K562 (cell line): ENCODE measurements around the gene GPRIN3.

ENCODE experiments used
- ATF3 ChIP-seq, 2 experiments: fragments of 450-650 bp in 1 of 2; sonication (generic) in 1 of 2; formaldehyde crosslinking in 1 of 2; IDR thresholded peaks in 1 of 2; conservative IDR thresholded peaks in 1 of 2; 2 replicates each; pipeline versions ENCODE4 v1.6.1 to v1.8.1; 2016 to 2023; ENCODE audit warnings: mild to moderate bottlenecking in 2 of 2, moderate library complexity in 2 of 2, inconsistent platforms in 1 of 2, missing genetic modification reagents in 1 of 2
- CBX5 ChIP-seq: IDR thresholded peaks from 2 replicates; pipeline ENCODE4 v1.6.1; 2014; ENCODE audit warnings: low read depth, borderline replicate concordance
- CTCF ChIP-seq, 3 experiments: IDR thresholded peaks in 2 of 3; conservative IDR thresholded peaks in 1 of 3; 2 replicates each; pipeline ENCODE4 v1.5.1; 2011 to 2012; ENCODE audit warnings: low read length in 3 of 3, mild to moderate bottlenecking in 3 of 3, control low read depth in 2 of 3, improper control_type of control experiment in 1 of 3, inconsistent platforms in 1 of 3, low read depth in 1 of 3, mixed read lengths in 1 of 3, moderate library complexity in 1 of 3; ENCODE audit not compliant: insufficient read depth in 2 of 3
- POLR2A ChIP-seq: fragments of 450-650 bp; conservative IDR thresholded peaks from 2 replicates; pipeline ENCODE4 v1.6.1; 2016
- ZNF830 ChIP-seq: fragments of 250-450 bp; sonication (Bioruptor Pico); IDR thresholded peaks from 2 replicates; pipeline ENCODE4 v1.5.0; 2021; ENCODE audit warnings: mild to moderate bottlenecking
- TF ChIP-seq, protein P1 (sequence below): sonication (generic); formaldehyde crosslinking; IDR thresholded peaks from 2 replicates; pipeline ENCODE4 v1.8.0; 2022; ENCODE audit warnings: mild to moderate bottlenecking, missing genetic modification reagents

- TF ChIP-seq, protein P1, sequence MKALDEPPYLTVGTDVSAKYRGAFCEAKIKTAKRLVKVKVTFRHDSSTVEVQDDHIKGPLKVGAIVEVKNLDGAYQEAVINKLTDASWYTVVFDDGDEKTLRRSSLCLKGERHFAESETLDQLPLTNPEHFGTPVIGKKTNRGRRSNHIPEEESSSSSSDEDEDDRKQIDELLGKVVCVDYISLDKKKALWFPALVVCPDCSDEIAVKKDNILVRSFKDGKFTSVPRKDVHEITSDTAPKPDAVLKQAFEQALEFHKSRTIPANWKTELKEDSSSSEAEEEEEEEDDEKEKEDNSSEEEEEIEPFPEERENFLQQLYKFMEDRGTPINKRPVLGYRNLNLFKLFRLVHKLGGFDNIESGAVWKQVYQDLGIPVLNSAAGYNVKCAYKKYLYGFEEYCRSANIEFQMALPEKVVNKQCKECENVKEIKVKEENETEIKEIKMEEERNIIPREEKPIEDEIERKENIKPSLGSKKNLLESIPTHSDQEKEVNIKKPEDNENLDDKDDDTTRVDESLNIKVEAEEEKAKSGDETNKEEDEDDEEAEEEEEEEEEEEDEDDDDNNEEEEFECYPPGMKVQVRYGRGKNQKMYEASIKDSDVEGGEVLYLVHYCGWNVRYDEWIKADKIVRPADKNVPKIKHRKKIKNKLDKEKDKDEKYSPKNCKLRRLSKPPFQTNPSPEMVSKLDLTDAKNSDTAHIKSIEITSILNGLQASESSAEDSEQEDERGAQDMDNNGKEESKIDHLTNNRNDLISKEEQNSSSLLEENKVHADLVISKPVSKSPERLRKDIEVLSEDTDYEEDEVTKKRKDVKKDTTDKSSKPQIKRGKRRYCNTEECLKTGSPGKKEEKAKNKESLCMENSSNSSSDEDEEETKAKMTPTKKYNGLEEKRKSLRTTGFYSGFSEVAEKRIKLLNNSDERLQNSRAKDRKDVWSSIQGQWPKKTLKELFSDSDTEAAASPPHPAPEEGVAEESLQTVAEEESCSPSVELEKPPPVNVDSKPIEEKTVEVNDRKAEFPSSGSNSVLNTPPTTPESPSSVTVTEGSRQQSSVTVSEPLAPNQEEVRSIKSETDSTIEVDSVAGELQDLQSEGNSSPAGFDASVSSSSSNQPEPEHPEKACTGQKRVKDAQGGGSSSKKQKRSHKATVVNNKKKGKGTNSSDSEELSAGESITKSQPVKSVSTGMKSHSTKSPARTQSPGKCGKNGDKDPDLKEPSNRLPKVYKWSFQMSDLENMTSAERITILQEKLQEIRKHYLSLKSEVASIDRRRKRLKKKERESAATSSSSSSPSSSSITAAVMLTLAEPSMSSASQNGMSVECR: no peak
- TF ChIP-seq CBX5 (no peak), ATF3 (IDR thresholded peaks at IDR 0.05) (no peak), ATF3 (CRISPR knock-in tag; conservative IDR thresholded peaks at IDR 0.05) (no peak), POLR2A (no peak), CTCF (IDR thresholded peaks at IDR 0.05 in 2 of 3, conservative IDR thresholded peaks at IDR 0.05 in 1 of 3; ENCODE audit: insufficient read depth in 2 of 3, low read depth in 1 of 3, low read length in 3 of 3) (no peak), ZNF830 (CRISPR knock-in tag) (no peak)
Observed at GRCh38 chr4:89300499-89300898, 7.1 kb downstream of the GPRIN3 start.
